T-helper 9 cell (primary cell): ENCODE data around the gene SULF2.

Experiments used
- DNase-seq: peaks from one replicate; pipeline ENCODE4 v3.0.0-alpha.2; 2020

The SULF2 gene

DNA sequence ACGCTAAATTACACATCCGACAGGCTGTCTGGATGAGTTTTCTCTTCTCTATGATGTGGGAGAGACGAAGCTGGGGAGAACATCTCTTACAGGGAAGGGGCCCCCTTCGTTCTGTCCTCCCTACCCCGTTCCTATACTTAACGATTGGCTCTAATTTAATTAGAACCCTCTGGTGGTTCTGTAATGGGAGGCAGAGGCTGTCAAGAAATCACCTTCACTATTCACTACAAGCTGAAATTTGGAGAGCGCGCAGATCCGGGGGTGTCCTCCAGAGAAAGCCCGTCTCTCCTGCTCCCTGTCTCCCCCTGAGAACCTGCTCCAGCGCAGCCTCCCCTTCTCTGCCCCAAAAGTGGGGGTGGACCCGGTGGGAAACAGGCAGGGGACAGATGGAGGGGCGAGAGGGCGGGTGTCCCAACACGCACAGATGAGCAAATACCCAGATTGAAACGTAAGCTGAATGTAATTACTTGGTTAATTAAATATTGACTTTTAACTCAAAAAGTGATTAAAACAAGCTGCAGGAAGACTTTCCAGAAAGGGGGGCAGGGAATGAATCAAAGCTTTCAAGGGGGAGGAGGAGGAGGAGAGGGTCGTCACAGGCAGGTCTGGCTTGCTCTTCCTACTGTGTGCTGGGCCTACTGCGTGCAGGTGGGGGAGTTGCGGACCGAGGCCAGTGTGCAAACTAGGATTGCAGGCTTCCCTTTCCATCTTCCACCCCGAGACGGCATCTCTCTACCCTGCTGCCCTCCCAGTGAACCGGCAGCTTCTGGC lies 1.3 kb downstream of the SULF2 start:
- no peak for DNase-seq

DNA sequence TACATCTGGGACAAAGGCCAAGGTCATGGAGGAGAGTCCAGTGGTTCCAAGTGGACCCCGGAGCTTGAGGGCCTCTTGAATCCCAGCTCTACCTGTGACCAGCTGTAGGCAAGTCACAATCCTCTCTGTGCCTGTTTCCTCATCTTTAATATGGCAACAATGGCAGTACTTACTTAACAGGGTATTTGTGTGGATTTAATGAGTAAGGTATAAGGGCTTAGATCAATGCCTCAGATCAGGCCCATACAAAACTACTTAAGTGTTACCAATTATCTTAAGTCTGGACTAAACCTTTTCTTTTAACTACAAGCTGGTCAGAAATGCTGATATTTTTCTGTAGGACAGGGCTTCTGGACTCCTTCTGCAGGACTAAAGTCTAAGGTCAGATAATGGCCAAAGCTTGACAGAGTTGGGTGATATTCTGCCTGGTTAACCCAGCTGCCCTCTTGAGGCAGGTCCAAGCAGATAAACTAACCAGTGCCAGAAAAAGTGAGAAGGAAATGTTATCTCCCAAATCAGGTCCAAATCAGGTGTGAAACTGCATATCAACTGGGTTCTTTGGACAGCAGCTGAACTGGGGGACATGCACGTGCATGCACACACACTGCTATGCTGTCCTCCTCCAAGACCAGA lies 2.2 kb downstream of the SULF2 start:
- DNase-seq = no peak

DNA sequence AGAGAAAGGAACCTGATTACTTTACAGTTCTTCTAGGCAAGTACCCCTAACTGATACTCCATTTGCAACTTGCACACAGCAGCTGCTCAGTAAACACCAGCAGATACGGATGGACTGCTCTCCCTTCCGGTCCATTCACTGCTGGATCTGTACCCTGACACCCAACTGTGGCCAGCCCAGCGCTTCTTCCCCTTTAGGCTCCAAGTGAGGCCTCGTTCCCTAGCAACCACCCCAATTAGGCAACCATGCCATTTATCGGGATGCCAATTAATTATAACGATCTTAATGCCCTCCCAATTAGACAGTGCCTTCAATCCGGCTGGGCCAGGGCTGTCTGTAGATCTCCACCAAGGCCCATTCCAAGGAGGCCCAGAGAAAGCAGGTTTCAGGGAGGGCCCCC lies 3.2 kb downstream of the SULF2 start:
- no peak for DNase-seq

- DNase-seq = no peak
Measured at GRCh38 chr20:47781632-47782031, 3.6 kb downstream of the SULF2 start.

DNA sequence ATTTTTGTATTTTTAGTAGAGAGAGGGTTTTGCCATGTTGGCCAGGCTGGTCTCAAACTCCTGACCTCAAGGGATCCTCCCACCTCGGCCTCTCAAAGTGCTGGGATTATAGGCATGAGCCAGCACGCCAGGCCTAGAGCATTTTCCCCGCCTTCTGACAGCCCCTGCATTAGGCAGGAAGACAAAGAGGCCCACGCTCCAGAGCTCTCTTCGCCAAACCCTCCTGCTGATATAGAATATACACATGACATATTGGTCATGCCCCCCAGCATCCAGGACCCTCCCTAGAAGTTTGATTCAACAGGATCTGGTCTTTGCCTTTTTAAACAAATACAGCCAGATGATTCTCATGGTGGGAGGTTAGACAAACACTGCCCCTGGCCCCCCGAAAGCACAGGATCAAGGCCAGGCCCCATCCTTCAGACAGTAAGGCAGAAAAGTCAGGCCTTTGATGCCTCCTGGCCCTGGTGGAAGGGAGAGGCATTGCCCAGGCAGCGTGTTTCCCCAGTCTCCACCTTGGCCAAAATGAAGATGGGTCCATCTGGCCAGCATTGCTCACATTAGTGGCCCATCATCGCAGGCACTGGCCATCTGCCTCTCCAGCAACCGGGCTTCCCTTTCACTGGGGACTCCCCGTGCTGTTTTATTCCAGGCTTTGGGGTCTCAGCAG lies 4.4 kb downstream of the SULF2 start:
- no peak for DNase-seq

DNA sequence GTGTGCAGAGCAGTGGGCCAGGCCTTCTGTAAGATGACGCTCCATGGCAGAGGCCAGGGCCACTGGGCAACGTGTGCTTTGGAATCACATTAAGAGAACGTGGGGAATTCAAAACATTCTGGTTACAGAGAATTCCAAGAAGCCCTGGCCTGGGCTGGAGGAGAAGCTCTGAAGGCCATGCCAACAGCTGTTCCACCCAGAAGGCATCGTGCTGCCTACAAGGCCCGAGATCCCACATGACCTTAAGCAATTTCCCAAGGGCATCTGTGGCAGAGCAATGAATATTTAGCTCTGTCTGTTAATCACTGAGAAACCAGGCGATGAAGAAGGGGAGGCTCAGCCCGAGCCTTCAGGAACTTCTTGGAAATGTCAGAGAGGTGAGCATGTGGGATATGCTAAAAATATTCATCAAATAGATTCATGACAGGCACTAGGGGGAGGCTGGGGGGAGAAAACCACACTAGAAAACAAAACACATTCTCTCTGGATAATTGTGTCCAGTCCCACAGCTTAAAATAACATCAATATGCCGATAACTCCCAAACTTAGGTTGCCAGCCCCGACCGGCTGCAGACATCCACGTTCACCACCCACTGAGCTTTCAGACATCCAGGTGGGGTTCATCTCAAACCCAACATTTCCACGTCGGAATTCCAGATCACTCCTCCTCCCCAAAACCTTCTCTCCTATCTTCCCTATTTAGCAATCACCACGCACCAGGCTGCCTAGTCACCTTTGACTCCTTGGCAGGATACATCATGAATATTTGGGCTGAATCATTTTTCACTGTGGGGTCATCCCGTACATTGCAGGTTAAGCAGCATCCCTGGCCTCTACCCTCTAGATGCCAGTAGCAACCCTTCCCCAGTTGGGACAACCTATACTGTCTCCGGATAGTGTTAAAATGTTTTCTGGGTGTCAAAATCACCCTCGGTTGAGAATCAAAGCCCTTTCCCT lies 6.6 kb downstream of the SULF2 start:
- no peak for DNase-seq

DNA sequence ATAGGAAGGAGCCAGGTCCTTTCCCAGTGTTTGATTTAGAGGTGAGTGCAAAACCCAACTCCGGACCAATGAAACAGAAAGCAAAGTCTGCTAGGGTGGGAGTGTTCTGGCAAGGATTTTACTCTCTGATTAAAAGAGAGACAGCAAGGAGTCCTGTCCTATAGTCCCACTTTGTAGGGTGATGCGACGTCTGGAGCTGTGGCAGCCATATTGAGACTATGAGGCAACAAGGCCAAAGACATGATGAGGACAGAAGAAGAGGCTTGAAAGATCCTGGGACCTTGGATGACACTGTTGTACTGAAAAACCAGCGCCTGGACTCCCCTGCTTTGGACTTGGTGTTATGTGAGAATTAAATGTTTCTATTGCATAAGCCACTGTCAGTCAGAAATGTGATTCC lies 8.1 kb downstream of the SULF2 start:
- no peak for DNase-seq

GRCh38 chr20:47776639-47777038 lies 8.6 kb downstream of the SULF2 start:
- no peak for DNase-seq

DNA sequence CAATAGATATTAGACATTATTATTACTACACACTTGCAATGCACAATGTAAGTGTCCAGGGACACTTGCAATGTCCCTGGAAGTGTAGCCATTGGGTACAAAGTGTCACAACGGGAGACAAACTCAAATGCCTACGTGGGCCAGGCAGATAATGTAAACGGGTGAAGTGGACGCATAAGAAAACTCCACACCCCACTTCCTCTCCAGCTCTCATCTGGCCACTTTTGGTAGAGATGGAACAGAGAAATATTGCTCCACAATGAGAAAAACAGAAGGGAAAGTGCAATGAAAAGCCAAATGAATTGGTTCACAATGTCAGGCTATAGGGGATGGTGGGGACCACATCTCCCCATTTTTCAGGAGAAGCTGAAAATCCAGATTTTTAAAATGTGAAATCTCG lies 9.4 kb downstream of the SULF2 start:
- DNase-seq = no peak

GRCh38 chr20:47775039-47775438 lies 10.2 kb downstream of the SULF2 start:
- no peak for DNase-seq

DNA sequence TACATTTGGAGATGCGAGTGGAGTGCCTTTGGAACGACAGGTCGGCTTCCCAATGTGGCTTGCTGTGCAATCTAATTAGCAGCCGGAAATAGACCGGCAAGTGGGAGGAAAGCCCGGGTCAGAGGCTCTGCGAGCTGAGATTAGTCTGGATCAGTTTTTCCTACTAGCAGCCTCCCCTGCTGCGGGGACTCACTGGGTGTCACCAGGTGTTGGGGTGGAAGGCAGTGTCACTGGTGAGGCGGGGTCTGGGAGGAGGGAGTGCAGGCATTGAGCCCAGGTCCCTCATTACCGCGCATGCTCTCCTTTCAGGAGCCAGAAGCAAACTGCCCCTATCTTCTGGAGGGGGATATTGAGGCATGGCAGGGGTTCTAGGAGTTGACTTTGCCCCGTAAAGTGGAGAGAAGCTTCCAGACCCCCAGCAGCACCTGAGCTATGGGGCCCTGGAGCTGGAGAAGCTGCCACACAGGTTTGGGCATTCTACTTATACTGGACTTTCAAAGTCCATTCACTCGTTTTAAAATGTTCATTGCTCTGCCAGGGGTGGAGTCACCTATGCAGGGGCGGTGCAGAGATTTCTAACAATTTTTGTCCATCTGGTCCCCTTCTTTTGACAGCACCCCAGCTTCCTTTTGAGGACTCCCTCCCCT lies 11.0 kb downstream of the SULF2 start:
- no peak for DNase-seq

GRCh38 chr20:47773371-47773786 lies 11.9 kb downstream of the SULF2 start:
- DNase-seq = no peak

DNA sequence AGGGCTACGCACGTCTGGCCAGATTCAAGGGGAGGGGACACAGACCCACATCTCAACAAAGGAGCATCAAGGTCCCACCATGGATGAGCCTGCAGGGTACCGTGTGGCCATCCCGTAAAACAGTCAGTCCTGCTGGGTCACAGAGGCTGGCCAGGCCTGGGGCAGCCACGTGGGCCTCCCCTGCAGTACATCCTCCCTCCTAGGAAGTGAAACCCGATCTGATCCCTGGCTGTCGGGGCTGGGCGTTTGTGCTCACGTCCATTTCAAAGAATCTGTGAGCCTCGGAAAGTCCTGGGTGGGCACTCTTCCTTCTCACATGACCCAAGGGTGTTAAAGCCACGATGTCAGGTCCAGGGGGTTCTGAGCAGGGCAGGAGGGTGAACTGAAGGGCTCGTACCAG lies 14.3 kb downstream of the SULF2 start:
- DNase-seq = no peak

DNA sequence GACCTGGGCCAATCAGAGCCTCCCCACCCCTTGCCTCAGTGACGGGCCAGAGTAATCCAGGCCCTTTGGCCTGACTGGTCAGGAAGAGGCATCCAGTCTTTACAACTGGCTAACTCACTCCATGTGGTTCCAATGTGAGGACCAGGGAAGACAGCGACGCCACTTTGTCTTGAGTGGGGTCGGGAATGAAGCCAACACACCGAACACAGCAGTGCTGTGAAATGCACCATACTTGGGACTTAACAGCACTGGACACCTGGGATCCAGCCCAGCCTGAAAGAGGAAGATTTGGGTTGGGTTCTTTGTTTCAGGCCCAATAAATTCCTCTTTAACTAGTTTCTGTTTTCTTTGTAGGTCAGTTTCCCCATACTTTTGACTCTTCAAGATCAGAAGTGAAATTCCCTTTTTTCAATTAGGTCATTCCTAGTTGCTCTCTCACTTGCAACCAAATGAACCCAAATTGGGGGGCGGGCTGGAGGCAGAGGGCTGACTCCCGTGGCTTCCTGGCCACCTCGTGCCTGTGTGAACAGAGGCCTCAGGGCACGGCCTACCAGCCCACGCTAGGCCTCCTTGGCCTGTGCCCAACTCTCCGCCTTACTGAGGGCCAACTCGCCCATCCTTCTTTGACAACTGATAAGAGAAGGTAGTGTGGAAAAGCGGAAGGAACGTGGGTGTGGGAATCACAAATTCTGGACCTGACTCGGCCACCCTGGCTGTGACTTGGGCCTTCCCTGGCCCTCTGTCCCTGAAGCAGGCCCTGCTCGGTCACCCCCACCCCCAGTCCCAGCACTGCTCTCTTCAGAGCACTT lies 17.1 kb downstream of the SULF2 start:
- no peak for DNase-seq

- DNase-seq = no peak
Measured at GRCh38 chr20:47765691-47766594, 19.3 kb downstream of the SULF2 start.

DNA sequence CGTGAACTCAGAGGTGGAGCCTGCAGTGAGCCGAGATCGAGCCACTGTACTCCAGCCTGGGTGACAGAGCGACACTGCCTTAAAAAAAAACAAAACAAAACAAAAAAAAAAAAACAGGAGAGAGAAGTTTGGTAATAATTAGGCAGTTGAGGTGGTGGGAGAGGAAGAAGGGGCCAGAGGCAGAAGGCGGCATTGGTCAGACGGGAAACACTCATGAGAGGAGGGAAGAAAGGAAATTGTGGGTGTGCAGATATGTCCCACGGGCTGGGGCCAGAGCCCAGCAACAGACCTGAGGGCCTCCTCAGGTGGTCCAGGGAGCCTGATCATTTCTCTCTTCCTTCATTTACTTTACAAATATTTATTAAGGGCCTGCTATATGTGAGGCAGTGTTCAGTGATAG lies 20.0 kb downstream of the SULF2 start:
- no peak for DNase-seq

- DNase-seq = no peak
Measured at GRCh38 chr20:47764154-47764733, 21.0 kb downstream of the SULF2 start.

GRCh38 chr20:47762699-47763268 lies 22.5 kb downstream of the SULF2 start:
- no peak for DNase-seq

- no peak for DNase-seq
Measured at GRCh38 chr20:47761482-47762047, 23.7 kb downstream of the SULF2 start.
